ENCODE results near the gene PTPRD.
"Not testable (repeated sequence)": the region's sequence is repeated elsewhere in the genome, so short reads cannot be mapped to it uniquely, and the experiment has no call there.

The PTPRD gene

DNA sequence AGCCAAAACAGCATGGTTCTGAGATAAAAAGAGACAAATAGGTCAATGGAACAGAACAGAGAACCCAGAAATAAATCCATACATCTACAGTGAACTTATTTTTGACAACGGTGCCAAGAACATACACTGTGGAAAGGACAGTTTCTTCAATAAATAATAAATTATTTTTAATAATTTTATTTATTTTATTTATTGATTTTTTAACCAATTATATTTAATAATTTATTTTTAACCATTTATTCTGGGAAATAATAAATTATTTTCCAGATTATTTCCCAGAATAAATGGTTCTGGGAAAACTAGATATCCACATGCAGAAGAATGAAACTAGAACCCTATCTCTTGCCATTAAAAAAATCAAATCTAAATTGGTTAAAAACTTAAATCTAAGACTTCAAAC is 1669.4 kb downstream of the PTPRD start:
- DNase-seq, result no peak

DNA sequence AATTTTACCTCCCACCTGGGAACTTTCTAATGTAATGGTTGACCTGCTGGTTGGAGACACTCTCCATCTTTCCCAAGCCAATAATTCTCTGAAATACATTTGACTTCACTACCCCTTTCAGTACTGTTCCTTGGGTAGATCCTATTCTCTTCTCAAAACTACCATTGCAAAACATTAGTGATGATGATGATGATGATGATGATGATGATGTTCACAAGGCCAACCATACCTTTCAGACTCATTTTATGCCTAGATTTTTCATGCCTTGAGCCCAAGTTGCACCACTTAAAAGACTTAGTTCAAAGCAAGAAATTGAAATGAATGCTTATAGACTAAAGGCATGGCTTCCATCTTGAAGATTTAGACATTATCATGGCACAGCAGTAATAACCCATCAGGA is 1672.2 kb downstream of the PTPRD start:
- no peak for DNase-seq

GRCh38 chr9:8926461-8926860 is 1686.3 kb downstream of the PTPRD start:
- no peak for DNase-seq

GRCh38 chr9:8924562-8924961 is 1688.2 kb downstream of the PTPRD start:
- no peak for DNase-seq

- DNase-seq, result not testable (repeated sequence)
These were observed 1692.2 kb downstream of the PTPRD start for GRCh38 chr9:8920478-8921183.

DNA sequence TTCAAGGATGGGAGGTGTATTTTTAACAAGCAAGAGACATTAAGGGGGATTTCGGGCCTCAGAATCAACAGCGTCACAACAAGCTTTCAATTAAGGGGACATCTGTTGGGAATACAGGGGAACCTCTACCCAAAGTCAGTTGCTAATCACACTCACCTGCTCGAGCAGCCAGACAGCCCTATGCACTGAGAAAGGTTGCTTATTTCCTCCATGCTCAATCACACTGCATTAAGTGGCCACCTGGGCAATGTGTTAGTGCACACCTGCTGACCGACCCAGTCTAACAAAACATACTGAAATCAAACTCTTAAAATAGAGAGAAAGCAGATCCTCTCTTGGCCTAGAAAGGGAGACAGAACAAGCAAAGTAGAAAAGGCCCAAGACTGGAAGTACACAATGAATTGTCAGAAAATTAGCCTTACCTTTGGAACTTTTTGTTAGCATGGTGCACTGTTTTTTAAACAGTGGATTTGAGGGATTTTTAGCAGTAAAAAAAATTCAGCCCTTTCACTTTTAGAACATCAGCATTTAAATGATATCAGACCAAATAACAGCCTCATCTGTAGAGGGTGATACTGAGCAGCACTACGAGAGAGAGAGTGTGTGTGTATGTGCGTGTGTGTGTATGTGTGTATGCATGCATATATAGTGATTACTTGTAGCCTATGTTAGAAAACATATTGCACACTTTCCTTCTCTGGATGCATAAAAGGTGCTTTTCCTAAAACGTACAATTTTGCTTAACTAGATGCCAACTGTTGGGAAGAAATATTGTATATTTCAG is 1694.7 kb downstream of the PTPRD start:
- DNase-seq, result no peak

DNA sequence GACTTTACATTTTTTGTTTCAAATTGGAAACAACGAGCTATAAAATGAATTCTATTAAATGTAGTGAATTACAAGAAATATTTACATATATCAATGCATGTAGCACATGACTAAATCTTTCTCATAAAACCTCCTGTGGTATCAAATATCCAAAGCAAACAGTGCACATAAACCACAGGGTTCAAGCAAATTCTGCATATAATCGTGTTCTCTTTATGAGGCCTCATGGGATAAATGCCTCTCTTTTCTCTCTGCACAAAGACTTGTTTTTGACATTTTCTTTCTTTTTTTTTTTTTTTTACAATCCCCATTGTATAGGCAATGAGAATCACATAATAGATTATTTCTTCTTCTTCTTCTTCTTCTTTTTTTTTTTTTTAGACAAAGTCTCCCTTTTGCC is 1696.0 kb downstream of the PTPRD start:
- no peak for DNase-seq

DNA sequence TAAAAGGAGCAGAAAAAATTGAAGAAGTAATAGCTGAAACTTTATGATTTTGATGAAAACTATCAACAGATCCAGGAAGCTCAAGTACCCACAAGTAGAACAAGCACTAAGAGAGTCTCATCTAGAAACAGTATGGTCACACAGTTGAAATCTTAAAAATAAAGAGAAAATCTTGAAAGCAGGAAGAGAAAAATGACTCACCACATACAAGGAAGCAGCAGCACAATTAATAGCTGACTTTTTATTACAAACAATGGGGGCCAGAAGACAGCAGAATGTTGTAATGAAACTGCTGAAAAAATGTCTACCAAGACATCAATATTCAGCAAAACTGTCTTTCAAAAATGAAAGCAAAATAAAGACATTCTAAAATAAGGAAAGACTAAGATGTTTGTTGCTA is 1704.9 kb downstream of the PTPRD start:
- no peak for DNase-seq

DNA sequence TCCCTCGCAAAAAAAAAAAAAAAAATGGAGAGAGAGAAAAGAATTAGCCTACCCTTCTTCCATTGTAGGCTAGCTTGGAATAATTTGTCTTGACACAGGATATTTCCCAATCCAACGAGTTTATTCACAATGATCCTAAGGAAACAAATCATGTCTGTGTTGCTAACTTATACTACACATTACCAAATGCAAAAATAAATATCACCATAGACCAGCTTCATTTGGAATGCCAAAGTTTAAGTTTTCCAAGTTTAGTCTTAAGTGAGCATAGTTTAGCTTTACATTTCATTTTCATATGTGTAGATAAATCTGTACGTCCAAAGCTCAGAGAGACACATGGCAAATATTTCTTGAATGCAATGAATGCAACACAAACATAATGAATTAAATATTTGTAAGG is 1707.1 kb downstream of the PTPRD start:
- DNase-seq, result no peak

GRCh38 chr9:8904771-8905515 is 1707.9 kb downstream of the PTPRD start:
- no peak for DNase-seq

DNA sequence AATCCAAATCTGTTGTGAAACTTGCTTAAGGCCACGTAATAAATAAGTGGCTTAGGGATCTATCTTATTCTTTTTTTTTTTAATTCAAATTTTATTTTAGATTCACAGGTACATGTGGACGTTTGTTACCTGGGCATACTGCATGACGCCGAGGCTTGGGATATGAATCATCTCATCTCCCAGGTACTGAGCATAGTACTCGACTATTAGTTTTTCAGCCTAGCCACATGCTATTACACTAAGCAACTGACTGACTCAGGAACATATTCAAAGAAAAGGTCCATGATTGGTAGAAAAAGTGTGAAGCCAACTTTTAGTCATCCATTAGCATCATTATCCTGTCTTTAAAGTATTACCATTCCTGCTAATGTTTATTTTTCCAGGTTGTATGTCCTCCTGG is 1709.7 kb downstream of the PTPRD start:
- no peak for DNase-seq

DNA sequence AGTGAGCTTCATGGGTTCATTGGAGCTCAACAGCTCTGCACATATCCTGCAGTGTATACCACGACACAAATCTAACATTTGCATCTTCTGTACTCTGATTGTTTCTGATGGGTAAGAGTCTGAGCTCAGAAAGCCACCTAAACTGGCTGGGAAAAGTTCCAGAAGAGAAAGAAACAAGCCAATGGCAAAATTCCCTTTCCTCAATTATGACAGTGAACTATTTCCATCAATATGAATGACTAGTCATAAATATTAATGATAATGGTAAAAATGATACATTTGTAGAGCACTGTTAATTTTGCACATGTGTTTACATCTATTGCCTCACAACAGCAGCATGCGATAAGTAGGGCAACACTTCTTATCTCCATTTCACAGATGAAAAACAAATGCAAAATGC is 1711.7 kb downstream of the PTPRD start:
- DNase-seq, result no peak

- DNase-seq, result no peak
These were observed 1713.3 kb downstream of the PTPRD start for GRCh38 chr9:8899511-8899910.

- no peak for DNase-seq
These were observed 1717.0 kb downstream of the PTPRD start for GRCh38 chr9:8895861-8896224.

DNA sequence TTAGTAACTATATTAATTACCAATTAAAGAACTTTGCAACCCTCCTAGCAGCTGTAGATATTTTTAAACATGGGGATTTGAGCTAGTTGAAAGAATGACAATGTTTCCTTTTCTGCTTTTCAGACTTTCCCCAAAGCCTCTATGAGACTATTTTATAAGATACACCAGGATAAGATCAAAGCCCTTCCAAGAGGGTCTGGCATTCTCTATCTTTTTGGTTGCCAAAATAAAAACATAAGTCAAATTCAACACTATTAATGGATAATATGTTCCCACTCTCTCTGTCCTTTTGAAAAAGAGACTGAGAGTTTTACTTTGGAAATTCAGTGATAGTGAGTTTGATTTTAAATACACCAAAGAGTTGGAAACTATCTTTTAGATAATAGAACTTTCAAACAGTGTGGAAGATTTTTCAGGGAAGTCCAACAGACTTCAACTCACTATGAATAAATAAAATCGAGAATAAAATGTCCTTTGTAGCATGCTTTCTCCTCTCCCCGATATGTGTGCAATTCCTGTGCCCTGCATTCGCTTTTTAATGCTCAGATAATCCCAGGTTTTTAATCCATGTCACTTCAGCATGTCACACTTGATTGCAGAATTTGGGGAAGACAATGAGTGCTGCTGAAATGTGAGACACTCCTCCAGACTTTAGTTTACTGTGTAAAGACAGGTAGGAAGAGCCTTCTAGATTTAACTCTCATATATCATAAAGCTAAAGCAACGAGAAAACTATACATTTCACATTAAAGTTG is 1717.5 kb downstream of the PTPRD start:
- no peak for DNase-seq

DNA sequence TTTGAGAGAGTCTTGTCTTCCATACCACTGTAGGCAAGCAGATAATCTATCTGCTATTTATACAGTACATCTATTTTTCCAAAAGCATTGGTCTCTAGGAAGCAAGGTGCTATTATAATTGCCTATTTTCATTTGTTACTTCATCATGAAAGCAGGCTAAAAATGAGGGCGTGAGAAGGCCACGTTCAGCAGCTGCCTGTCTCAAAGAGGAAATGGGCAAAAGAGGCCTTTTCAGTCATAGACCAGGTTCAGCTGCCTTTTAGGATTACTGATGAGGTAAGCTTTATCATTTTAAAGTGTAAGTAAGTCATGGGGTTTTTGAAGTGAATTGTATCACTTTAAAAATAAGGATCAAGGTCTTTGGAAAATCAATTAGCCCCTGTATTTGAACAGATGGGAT is 1722.1 kb downstream of the PTPRD start:
- DNase-seq, result no peak

DNA sequence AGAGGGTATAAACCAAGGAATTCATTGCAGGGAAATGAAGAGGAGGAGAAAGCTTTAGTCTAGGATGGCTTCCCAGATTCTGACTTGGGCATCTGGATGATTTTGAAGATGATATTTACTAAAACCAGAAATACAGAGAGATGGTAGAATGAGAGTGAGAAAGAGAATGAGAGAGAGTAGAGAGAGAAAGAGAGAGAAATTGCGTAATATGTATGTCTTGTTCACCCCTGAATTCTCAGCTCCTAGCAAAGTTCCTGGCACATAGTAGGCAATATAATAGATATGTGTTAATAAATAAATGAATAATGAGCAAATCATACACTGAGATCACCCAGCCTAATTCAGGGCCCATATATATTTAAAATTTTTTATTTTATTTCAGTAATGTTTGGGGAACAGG is 1723.7 kb downstream of the PTPRD start:
- no peak for DNase-seq

GRCh38 chr9:8888591-8888990 is 1724.2 kb downstream of the PTPRD start:
- no peak for DNase-seq

- DNase-seq, result no peak
These were observed 1725.4 kb downstream of the PTPRD start for GRCh38 chr9:8887369-8887768.

- no peak for DNase-seq
These were observed 1729.5 kb downstream of the PTPRD start for GRCh38 chr9:8883321-8883720.

DNA sequence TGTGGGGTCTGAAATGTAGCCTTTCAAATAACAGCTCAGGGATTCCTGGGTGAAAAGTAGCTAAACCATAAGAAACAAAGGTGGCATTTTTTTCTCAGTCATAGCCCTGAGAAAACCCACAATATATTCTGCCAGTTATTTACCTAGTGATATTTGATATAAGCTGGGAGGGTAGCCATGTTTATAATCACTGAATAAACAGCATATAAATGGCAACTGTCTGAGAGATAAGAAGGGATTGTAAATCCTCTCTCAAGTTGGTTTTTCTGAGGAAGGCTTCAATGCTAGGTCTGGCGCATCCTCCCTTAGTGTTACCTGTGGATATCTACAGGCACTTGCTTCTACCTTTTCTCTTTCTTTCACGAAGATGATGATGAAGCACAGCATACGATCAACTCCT is 1732.7 kb downstream of the PTPRD start:
- DNase-seq, result no peak

DNA sequence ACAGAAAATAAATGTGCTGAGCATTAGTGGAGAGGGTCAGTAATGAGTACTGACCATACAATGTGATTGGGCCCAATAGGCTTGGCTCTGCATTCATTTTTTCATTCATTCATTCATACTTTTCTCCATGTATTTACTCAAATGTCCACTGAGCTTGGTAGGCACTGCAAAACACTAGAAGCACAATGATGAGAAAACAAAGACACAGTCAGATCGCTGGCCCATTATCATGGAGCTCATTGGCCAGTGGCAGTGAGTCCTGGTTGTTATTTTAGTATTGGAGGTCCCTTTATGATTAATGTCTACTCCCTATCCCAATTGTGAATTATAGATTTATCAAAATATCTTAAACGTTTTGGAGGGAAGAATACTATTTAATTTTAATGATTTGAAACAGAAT is 1733.5 kb downstream of the PTPRD start:
- DNase-seq, result no peak
